Subcutaneous preadipocyte (primary cell): ENCODE measurements around the gene ZNF416. TPM values are rescaled to one million over a fixed set of nuclear protein-coding genes. Genes with fewer than 3 reads are reported as not detected.

Source experiments
- total RNA-seq: library from RNA; depleted of rRNA; stranded (reverse); fragments of >200 nt; gene quantifications from 2 replicates; pipeline ENCODE4 v1.2.3, GENCODE V29; 2012

Gene ZNF416
- total RNA-seq, result 3.3 and 4.8 TPM in 2 replicates

GRCh38 chr19:57578487-57579205 lies at the start of gene ZNF416:
TSS of gene ZNF416 (minus strand) at chr19:57578911. CDS start at chr19:57578704, 207 bp downstream.

GRCh38 chr19:57613941-57614743 lies 35.4 kb upstream of the ZNF416 start, which contains the start of gene ZNF134:
TSS of gene ZNF134 (plus strand) at chr19:57614242. CDS start at chr19:57619469, 5,227 bp downstream.

GRCh38 chr19:57599761-57600383 lies 21.2 kb upstream of the ZNF416 start, which contains the start of gene ZNF530:
TSS of gene ZNF530 (plus strand) at chr19:57599885. CDS start at chr19:57604346, 4,461 bp downstream.

GRCh38 chr19:57583521-57584416 lies 5.1 kb upstream of the ZNF416 start, which contains the start of gene ZIK1:
TSS of gene ZIK1 (plus strand) at chr19:57584145. CDS start at chr19:57584357, 212 bp downstream.

GRCh38 chr19:57559404-57560025 lies 19.2 kb downstream of the ZNF416 start, which contains the start of gene ZNF550:
TSS of gene ZNF550 (minus strand) at chr19:57559863. CDS start at chr19:57559682, 181 bp downstream.

GRCh38 chr19:57527136-57527881 lies 51.4 kb downstream of the ZNF416 start, which contains the start of gene ZNF549:
TSS of gene ZNF549 (plus strand) at chr19:57527356. CDS start at chr19:57527574, 218 bp downstream.

Other genes starting within 250 kb of the ZNF416 start
- 6.2 and 6.5 TPM in 2 replicates for gene ZNF304, start 227.6 kb downstream of the ZNF416 start, total RNA-seq
- 4.5 and 7.3 TPM in 2 replicates for gene TRAPPC2B, start 215.4 kb downstream of the ZNF416 start, total RNA-seq
- gene ZNF547, start 215.4 kb downstream of the ZNF416 start, total RNA-seq, result 0.73 and 1.8 TPM in 2 replicates
- 10.9 and 11.0 TPM in 2 replicates for gene ZNF548, start 189.1 kb downstream of the ZNF416 start, total RNA-seq
- 7.3 and 8.8 TPM in 2 replicates for gene ZNF17, start 167.8 kb downstream of the ZNF416 start, total RNA-seq
- gene ZNF749, start 143.6 kb downstream of the ZNF416 start, total RNA-seq, result 5.9 and 10.9 TPM in 2 replicates
- under 0.01 and 0.39 TPM in 2 replicates for gene VN1R1, start 121.8 kb downstream of the ZNF416 start, total RNA-seq
- 7.0 and 10.4 TPM in 2 replicates for gene ZNF772, start 101.3 kb downstream of the ZNF416 start, total RNA-seq
- gene ZNF419, start 91.2 kb downstream of the ZNF416 start, total RNA-seq, result 5.7 and 7.3 TPM in 2 replicates
- gene ZNF773, start 79.0 kb downstream of the ZNF416 start, total RNA-seq, result 8.0 and 8.5 TPM in 2 replicates
- gene ZNF549, start 51.6 kb downstream of the ZNF416 start, total RNA-seq, result 1.8 and 2.5 TPM in 2 replicates
- 5.1 and 5.9 TPM in 2 replicates for gene ZNF550, start 19.0 kb downstream of the ZNF416 start, total RNA-seq
- 4.4 and 4.9 TPM in 2 replicates for gene ZIK1, start 5.2 kb upstream of the ZNF416 start, total RNA-seq
- gene ZNF530, start 21.0 kb upstream of the ZNF416 start, total RNA-seq, result 2.2 and 2.7 TPM in 2 replicates
- 12.5 and 12.7 TPM in 2 replicates for gene ZNF134, start 35.3 kb upstream of the ZNF416 start, total RNA-seq
- gene ZNF211, start 54.3 kb upstream of the ZNF416 start, total RNA-seq, result 4.8 and 7.2 TPM in 2 replicates
- not detected in 2 replicates for gene ZSCAN4, start 90.0 kb upstream of the ZNF416 start, total RNA-seq
- gene ZNF551, start 103.1 kb upstream of the ZNF416 start, total RNA-seq, result 6.6 and 7.8 TPM in 2 replicates
- 0.37 and 0.59 TPM in 2 replicates for gene ZNF154, start 130.3 kb upstream of the ZNF416 start, total RNA-seq
- gene ZNF671, start 148.7 kb upstream of the ZNF416 start, total RNA-seq, result 2.9 and 4.7 TPM in 2 replicates
- 8.5 and 9.8 TPM in 2 replicates for gene ZNF776, start 167.9 kb upstream of the ZNF416 start, total RNA-seq
- gene ZNF586, start 190.8 kb upstream of the ZNF416 start, total RNA-seq, result 9.6 and 12.3 TPM in 2 replicates
- 4.1 and 4.8 TPM in 2 replicates for gene ZNF552, start 236.0 kb upstream of the ZNF416 start, total RNA-seq